PFSK-1 (cell line): ENCODE data around the gene IDUA.

Experiments used
- POLR2AphosphoS5 ChIP-seq: IDR thresholded peaks from 2 replicates; pipeline ENCODE4 v1.6.1; 2012; ENCODE audit warnings: low read depth, mild to moderate bottlenecking, control low read depth, low read length, moderate library complexity
- SIN3A ChIP-seq: IDR thresholded peaks from 2 replicates; pipeline ENCODE4 v1.6.1; 2012; ENCODE audit warnings: mild to moderate bottlenecking, low read length, moderate library complexity, borderline replicate concordance; ENCODE audit not compliant: insufficient read depth
- TAF1 ChIP-seq: IDR thresholded peaks from 2 replicates; pipeline ENCODE4 v1.6.1; 2012; ENCODE audit warnings: low read length, control low read depth, borderline replicate concordance; ENCODE audit not compliant: insufficient read depth

- TF ChIP-seq TAF1 (no peak), SIN3A (no peak), POLR2AphosphoS5 (no peak)
Observed at GRCh38 chr4:959338-960139, 27.3 kb upstream of the IDUA start.
